ENCODE data around the gene GSN. TPM values are rescaled to one million over a fixed set of nuclear protein-coding genes. Genes with fewer than 3 reads are reported as not detected.

The GSN gene
- total RNA-seq, 4 donors from 2014 or later, result 364 to 571 (median 480) TPM

DNA sequence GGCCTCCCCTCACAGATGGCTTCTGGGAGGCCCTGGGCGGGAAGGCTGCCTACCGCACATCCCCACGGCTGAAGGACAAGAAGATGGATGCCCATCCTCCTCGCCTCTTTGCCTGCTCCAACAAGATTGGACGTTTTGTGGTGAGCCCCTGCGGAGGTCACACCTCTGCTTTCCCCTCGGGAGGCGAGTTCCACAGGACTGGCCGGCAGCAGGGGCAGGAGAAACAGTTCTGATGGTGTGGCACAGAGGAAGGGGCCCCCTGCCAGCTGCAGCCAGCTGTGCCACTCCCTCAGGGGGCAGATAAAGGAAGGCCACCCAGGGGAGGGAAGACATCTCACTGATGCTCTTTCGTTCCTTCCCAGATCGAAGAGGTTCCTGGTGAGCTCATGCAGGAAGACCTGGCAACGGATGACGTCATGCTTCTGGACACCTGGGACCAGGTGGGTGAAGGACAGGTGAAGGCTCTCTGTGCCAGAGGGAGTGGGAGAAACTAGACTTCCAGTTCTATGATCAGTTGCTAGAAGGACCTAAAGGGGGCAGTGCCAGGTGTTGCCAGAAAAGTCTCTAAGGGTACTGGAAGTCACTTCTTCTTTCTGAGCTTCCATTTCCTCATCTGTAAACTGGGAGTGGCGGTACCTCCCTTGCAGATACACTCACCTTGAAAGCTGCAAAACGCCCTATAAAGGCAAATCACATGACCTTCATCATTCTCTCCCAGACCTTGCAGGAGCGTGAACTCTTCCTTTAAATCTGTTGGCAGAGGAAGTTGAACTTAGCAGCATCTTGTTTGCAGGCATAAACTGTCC lies 61.1 kb downstream of the GSN start:
- Histone ChIP-seq H3K4me1 (peaks cover 0 to 8% (median 0%) of the 10 kb centered on the region in 4 donors), H3K27ac (peak overlapping the region in 2 of 4 donors; percentile 37 to 59), H3K4me3 (no peak overlapping the region), H3K27me3 (no peaks in the 10 kb centered on the region), H3K9me3 (no peaks in the 10 kb centered on the region), H3K36me3 (peaks cover 0 to 93% (median 0%) of the 10 kb centered on the region in 3 donors)
- no peak for DNase-seq
- TF ChIP-seq, protein P1, sequence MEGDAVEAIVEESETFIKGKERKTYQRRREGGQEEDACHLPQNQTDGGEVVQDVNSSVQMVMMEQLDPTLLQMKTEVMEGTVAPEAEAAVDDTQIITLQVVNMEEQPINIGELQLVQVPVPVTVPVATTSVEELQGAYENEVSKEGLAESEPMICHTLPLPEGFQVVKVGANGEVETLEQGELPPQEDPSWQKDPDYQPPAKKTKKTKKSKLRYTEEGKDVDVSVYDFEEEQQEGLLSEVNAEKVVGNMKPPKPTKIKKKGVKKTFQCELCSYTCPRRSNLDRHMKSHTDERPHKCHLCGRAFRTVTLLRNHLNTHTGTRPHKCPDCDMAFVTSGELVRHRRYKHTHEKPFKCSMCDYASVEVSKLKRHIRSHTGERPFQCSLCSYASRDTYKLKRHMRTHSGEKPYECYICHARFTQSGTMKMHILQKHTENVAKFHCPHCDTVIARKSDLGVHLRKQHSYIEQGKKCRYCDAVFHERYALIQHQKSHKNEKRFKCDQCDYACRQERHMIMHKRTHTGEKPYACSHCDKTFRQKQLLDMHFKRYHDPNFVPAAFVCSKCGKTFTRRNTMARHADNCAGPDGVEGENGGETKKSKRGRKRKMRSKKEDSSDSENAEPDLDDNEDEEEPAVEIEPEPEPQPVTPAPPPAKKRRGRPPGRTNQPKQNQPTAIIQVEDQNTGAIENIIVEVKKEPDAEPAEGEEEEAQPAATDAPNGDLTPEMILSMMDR (IDR thresholded peaks at IDR 0.05), result no peak
- no peak for TF ChIP-seq POLR2A (IDR thresholded peaks at IDR 0.05)

DNA sequence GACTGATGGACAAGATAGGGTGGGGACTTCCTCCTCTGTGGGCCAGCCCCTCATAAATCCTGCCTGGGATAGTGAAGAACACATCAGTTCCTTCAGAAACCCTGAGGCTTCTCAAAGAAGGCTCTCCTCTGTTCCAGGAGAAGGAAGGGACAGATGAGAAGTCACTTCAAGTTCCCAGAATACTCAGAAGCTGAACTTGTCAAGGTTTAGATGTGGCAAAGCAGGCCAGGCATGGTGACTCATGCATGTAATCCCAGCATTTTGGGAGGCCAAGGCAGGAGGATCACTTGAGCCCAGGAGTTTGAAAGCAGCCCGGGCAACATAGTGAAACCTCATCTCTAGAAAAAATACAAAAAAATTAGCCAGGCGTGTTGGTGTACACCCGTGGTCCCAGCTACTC lies 63.6 kb downstream of the GSN start:
- Histone ChIP-seq H3K36me3 (peaks cover 0 to 72% (median 0%) of the 10 kb centered on the region in 3 donors), H3K27me3 (no peaks in the 10 kb centered on the region), H3K4me3 (no peak overlapping the region), H3K9me3 (no peaks in the 10 kb centered on the region), H3K4me1 (no peaks in the 10 kb centered on the region), H3K27ac (peak overlapping the region in 3 of 4 donors; percentile 28 to 65 (median 40))
- no peak for DNase-seq
- no peak for TF ChIP-seq POLR2A (IDR thresholded peaks at IDR 0.05)
- TF ChIP-seq, protein P1 (IDR thresholded peaks at IDR 0.05), result no peak

DNA sequence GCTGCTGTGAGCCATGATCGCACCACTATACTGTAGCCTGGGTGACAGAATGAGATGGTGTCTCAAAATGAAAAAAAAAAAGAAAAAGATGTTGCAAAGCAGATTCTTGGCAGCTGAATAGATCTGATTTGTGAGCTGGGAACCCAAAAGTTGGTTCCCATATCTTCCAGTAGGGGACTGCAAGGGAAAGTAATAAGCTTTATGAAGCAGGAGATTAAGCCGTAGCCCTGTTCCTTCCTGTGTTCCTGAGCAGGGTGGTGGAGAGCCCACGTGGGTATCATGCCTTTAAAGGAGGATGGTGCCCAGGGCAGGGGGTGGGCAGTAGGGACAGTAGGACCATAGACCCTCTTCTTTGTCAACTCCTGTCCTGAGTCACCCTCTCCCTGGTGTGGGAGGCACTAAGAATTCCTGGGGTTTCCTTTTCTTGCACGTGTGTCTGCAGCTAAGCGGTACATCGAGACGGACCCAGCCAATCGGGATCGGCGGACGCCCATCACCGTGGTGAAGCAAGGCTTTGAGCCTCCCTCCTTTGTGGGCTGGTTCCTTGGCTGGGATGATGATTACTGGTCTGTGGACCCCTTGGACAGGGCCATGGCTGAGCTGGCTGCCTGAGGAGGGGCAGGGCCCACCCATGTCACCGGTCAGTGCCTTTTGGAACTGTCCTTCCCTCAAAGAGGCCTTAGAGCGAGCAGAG lies 64.2 kb downstream of the GSN start:
- no peak for TF ChIP-seq POLR2A (IDR thresholded peaks at IDR 0.05)
- TF ChIP-seq, protein P1 (IDR thresholded peaks at IDR 0.05), result peak in 4 of 6 experiments; percentile 20 to 34 (median 30)
- H3K9me3 ChIP-seq, result no peaks in the 10 kb centered on the region
- H3K27me3 ChIP-seq, result no peaks in the 10 kb centered on the region
- H3K27ac ChIP-seq, result peak overlapping the region in 3 of 4 donors; percentile 26 to 65 (median 49)
- peaks cover 0 to 66% (median 0%) of the 10 kb centered on the region in 3 donors for H3K36me3 ChIP-seq
- no peak overlapping the region for H3K4me3 ChIP-seq
- no peak for DNase-seq
- H3K4me1 ChIP-seq, result no peaks in the 10 kb centered on the region

DNA sequence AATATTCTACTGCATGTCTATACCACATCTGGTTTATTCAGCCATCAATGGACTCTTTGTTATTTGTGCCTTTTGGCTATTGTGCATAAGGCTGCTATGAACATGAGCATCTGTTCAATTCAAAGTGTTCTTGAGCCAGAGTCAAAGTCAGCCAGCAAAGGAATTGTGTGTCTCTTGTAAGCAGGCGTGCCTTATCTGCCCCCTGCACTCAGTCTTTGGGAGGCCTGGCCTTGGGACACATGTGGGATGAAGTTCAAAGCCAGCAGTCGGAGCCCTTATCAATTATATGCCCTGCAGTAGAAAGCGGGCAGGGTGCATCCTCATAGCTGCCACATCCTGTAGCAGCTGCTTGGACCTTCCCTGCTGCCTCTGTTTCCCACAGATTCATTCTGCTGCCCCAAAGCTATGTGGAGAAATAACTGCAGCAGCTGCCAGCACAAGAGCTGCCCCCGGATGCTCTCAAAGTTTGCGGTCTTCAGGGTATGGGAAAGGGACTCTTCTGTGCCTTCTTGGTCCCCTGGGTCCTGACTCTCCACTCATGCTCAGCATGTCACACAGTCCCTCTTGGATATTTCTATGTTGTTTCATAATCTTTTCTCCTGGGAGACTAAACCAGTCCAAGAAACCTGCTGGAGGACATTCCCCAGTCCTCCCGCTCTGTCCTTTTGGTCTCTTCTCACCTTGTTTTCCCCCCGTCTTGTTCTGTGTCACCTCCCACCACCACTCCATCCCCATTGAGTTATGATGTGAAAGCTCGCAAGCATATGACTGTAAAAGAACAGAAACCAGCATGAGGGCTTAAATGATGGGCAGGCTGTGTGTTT lies 66.2 kb downstream of the GSN start:
- peak overlapping the region in 1 of 4 donors; percentile 13 for H3K27ac ChIP-seq

DNA sequence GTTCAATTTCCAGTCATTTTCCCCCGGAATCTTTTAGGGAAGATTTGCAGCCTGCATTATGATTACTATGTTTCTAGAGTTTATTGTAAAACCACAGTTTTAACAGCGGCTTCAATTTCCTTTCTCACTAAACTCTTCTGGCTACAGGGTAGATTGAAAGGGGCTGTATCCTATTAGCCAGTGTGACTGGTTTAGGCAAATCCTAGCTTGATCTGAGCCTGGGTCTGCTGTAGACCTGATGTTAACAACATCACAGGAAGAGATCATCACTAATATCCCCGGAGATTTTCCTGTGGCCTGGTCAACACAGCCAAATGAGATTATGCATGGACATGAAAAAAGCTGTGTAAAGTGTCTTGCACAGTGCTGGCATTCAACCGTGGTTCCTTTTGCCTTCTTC lies 68.7 kb downstream of the GSN start:
- no peak overlapping the region for H3K4me3 ChIP-seq
- H3K27me3 ChIP-seq, result no peaks in the 10 kb centered on the region
- H3K4me1 ChIP-seq, result no peaks in the 10 kb centered on the region
- no peak for DNase-seq
- H3K27ac ChIP-seq, result no peak overlapping the region
- H3K36me3 ChIP-seq, result peaks cover 0 to 46% (median 0%) of the 10 kb centered on the region in 3 donors
- TF ChIP-seq, protein P1 (IDR thresholded peaks at IDR 0.05), result no peak
- TF ChIP-seq POLR2A (IDR thresholded peaks at IDR 0.05), result no peak
- no peaks in the 10 kb centered on the region for H3K9me3 ChIP-seq

More for the DNA sequence above, 66.2 kb downstream of the GSN start:
- Histone ChIP-seq H3K36me3 (peaks cover 0 to 52% (median 0%) of the 10 kb centered on the region in 3 donors), H3K4me1 (no peaks in the 10 kb centered on the region), H3K27me3 (no peaks in the 10 kb centered on the region), H3K9me3 (no peaks in the 10 kb centered on the region), H3K4me3 (no peak overlapping the region)
- TF ChIP-seq, protein P1 (IDR thresholded peaks at IDR 0.05), result no peak
- TF ChIP-seq POLR2A (IDR thresholded peaks at IDR 0.05), result no peak
- DNase-seq, result no peak

All from Peyer's patch (tissue), 4 donors.